Osteocyte (in vitro differentiated cells): ENCODE measurements around the gene UBE2O. TPM values are rescaled to one million over a fixed set of nuclear protein-coding genes. Genes with fewer than 3 reads are reported as not detected.

ENCODE experiments used
- DNase-seq: peaks from one replicate; pipeline ENCODE4 v3.0.0; 2021; ENCODE audit warnings: mixed read lengths; ENCODE audit not compliant: unreplicated experiment; ENCODE audit errors: extremely low spot score
- H3K27ac Mint-ChIP-seq: one replicate; pipeline ENCODE4 v1.8.0; 2021; ENCODE audit warnings: mild to moderate bottlenecking, mixed read lengths; ENCODE audit not compliant: unreplicated experiment
- H3K27me3 Mint-ChIP-seq: one replicate; pipeline ENCODE4 v1.8.0; 2021; ENCODE audit warnings: mixed read lengths; ENCODE audit not compliant: unreplicated experiment
- H3K36me3 Mint-ChIP-seq: one replicate; pipeline ENCODE4 v1.8.0; 2021; ENCODE audit warnings: mixed read lengths; ENCODE audit not compliant: unreplicated experiment
- H3K4me1 Mint-ChIP-seq: one replicate; pipeline ENCODE4 v1.8.0; 2021; ENCODE audit warnings: mixed read lengths; ENCODE audit not compliant: unreplicated experiment
- H3K4me3 Mint-ChIP-seq: one replicate; pipeline ENCODE4 v1.8.0; 2021; ENCODE audit warnings: mild to moderate bottlenecking, moderate library complexity, mixed read lengths; ENCODE audit not compliant: unreplicated experiment
- H3K9me3 Mint-ChIP-seq: one replicate; pipeline ENCODE4 v1.8.0; 2021; ENCODE audit warnings: mixed read lengths; ENCODE audit not compliant: unreplicated experiment
- CTCF ChIP-seq: fragments of 200-600 bp; sonication (generic); IDR thresholded peaks from 2 replicates; pipeline ENCODE4 v1.5.0; 2021; ENCODE audit warnings: antibody characterized with exemption, mild to moderate bottlenecking, moderate library complexity
- total RNA-seq: library from RNA; stranded (reverse); gene quantifications from 2 replicates; pipeline ENCODE4 v1.2.1, GENCODE V29; 2021

The UBE2O gene
- total RNA-seq, 1 donor from 2014 or later: 30.7 TPM

DNA sequence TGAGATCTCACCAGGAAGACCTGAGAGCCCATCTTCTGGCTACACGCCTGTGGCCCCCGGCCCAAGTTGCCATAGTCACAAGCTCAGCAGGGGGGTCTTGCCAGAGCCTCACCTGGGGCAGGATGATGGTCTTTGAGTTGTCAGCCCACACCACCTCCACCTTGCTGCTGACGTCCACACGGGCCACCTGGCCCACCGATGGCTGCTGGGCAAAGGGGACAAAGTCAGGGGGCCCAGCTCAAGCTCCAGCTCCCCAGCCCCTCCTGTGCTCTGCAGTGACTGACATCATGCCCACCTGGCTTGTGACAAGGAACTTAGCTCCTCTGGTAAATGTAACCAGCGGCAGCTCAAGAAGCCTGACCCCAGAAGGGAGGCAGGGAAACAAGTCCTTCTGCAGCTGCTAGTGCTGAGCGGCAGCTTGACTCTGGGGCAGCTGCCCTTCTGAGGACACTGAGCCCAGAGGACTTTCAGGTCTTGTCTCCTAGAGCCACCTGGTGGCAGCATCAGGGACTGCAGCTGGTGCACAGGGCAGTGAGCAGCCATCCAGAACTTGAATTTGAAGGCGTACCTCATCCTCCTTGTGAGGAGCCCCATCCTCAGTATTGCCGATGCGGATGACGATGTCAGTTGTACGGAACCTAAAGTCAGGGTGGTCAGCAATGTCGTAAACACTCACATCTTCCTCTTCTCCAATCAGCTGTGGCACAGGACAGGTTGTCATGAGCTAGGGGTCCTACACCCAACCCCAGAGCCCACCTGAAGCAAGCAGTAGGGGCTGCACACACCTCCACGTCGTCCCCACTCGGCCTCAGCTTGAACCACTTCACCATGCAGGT is 55.0 kb downstream of the UBE2O start:
- H3K27ac Mint-ChIP-seq: no peak overlapping the region
- TF ChIP-seq CTCF: peak; percentile 95
- peaks cover 43% of the 10 kb centered on the region for H3K36me3 Mint-ChIP-seq
- H3K4me1 Mint-ChIP-seq: no peaks in the 10 kb centered on the region
- H3K9me3 Mint-ChIP-seq: no peaks in the 10 kb centered on the region
- peak; percentile 95 for DNase-seq
- H3K4me3 Mint-ChIP-seq: no peak overlapping the region
- H3K27me3 Mint-ChIP-seq: no peaks in the 10 kb centered on the region

GRCh38 chr17:76397184-76397583 is 55.8 kb downstream of the UBE2O start:
- no peaks in the 10 kb centered on the region for H3K9me3 Mint-ChIP-seq
- no peaks in the 10 kb centered on the region for H3K4me1 Mint-ChIP-seq
- H3K27ac Mint-ChIP-seq: no peak overlapping the region
- H3K27me3 Mint-ChIP-seq: no peaks in the 10 kb centered on the region
- H3K36me3 Mint-ChIP-seq: peaks cover 38% of the 10 kb centered on the region
- TF ChIP-seq CTCF: no peak
- H3K4me3 Mint-ChIP-seq: no peak overlapping the region
- DNase-seq: no peak

DNA sequence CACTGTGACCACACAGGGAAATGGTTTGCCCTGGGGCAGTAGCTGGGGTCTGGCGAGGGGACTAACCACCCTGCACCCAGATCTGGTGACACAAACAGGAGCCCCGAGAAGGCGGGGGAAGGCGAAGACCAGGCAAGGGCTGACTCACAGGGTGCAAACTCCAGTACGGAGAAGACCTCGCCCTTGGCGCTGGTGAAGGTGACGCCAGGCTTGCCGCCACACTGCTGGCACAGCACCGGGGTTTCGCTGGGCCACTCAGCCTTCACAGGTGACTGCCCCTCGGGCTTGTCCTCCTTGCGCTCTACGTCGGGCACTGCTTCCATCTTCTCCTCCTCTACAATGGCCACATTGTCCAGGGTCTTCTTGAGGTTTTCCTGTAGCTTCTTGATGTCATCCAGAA is 57.0 kb downstream of the UBE2O start:
- H3K27ac Mint-ChIP-seq: no peak overlapping the region
- H3K36me3 Mint-ChIP-seq: peaks cover 32% of the 10 kb centered on the region
- no peak for DNase-seq
- no peaks in the 10 kb centered on the region for H3K27me3 Mint-ChIP-seq
- no peak overlapping the region for H3K4me3 Mint-ChIP-seq
- H3K4me1 Mint-ChIP-seq: no peaks in the 10 kb centered on the region
- no peak for TF ChIP-seq CTCF
- H3K9me3 Mint-ChIP-seq: no peaks in the 10 kb centered on the region

DNA sequence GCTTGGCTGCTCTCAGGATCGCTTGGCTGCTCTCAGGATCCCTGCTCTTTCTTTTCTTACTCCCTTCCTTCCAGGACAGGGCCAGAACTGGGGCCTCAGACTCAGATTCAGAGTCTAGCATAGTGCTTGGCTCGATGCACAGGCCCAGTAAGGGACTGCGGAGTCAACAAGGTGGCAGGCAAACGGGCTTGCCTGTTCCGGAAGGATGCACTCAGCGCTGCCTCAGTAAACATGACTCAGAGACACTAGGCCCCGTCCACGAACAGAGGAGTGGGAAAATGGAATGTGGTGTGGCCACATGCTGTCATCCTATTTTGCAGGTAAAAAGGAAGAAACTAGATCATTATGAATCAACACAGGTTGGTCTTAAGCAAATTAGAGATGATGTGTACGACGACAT is 58.8 kb downstream of the UBE2O start:
- TF ChIP-seq CTCF: no peak
- Mint-ChIP-seq H3K9me3 (no peaks in the 10 kb centered on the region), H3K27me3 (no peaks in the 10 kb centered on the region), H3K4me3 (no peak overlapping the region), H3K4me1 (no peaks in the 10 kb centered on the region), H3K27ac (no peak overlapping the region), H3K36me3 (peaks cover 25% of the 10 kb centered on the region)
- DNase-seq: no peak

GRCh38 chr17:76391200-76391715 is 61.7 kb downstream of the UBE2O start:
- H3K9me3 Mint-ChIP-seq: no peaks in the 10 kb centered on the region
- TF ChIP-seq CTCF: no peak
- H3K36me3 Mint-ChIP-seq: peaks cover 15% of the 10 kb centered on the region
- H3K4me1 Mint-ChIP-seq: peaks cover 5% of the 10 kb centered on the region
- no peak for DNase-seq
- no peaks in the 10 kb centered on the region for H3K27me3 Mint-ChIP-seq
- no peak overlapping the region for H3K4me3 Mint-ChIP-seq
- no peak overlapping the region for H3K27ac Mint-ChIP-seq
